ENCODE measurements around the gene BMP8B. TPM values are rescaled to one million over a fixed set of nuclear protein-coding genes. Genes with fewer than 3 reads are reported as not detected.
A peak's percentile ranks its signal among the peaks of the same experiment; 100 is the strongest.
"Not testable (repeated sequence)": the region's sequence is repeated elsewhere in the genome, so short reads cannot be mapped to it uniquely, and the experiment has no call there.

Gene BMP8B
- total RNA-seq, 1 donor from 2014 or later = 0.18 TPM

GRCh38 chr1:39779821-39780220 is 8.8 kb downstream of the BMP8B start:
- peaks cover 11% of the 10 kb centered on the region for H3K4me1 Mint-ChIP-seq

GRCh38 chr1:39779137-39779536 is 9.5 kb downstream of the BMP8B start:
- Mint-ChIP-seq H3K4me1 (peaks cover 11% of the 10 kb centered on the region), H3K9me3 (no peaks in the 10 kb centered on the region), H3K4me3 (no peak overlapping the region), H3K27ac (no peak overlapping the region), H3K27me3 (ENCODE audit: low read depth) (peaks cover 41% of the 10 kb centered on the region), H3K36me3 (no peaks in the 10 kb centered on the region)
- no peak for DNase-seq (ENCODE audit: low spot score in 2 of 2, unreplicated experiment in 2 of 2)
- no peak for TF ChIP-seq CTCF (IDR thresholded peaks at IDR 0.05; ENCODE audit: unreplicated experiment)

More at GRCh38 chr1:39779821-39780220, 8.8 kb downstream of the BMP8B start:
- peaks cover 41% of the 10 kb centered on the region for H3K27me3 Mint-ChIP-seq (ENCODE audit: low read depth)
- no peak for TF ChIP-seq CTCF (IDR thresholded peaks at IDR 0.05; ENCODE audit: unreplicated experiment)
- no peaks in the 10 kb centered on the region for H3K36me3 Mint-ChIP-seq
- no peak for DNase-seq (ENCODE audit: low spot score in 2 of 2, unreplicated experiment in 2 of 2)
- no peaks in the 10 kb centered on the region for H3K9me3 Mint-ChIP-seq
- no peak overlapping the region for H3K4me3 Mint-ChIP-seq
- H3K27ac Mint-ChIP-seq = no peak overlapping the region

- H3K9me3 Mint-ChIP-seq; H3K4me3 Mint-ChIP-seq; DNase-seq (ENCODE audit: low spot score in 2 of 2, unreplicated experiment in 2 of 2); H3K27ac Mint-ChIP-seq; H3K36me3 Mint-ChIP-seq: not testable (repeated sequence)
- H3K4me1 Mint-ChIP-seq = peaks cover 11% of the 10 kb centered on the region
- peaks cover 35% of the 10 kb centered on the region for H3K27me3 Mint-ChIP-seq (ENCODE audit: low read depth)
These were observed 10.1 kb downstream of the BMP8B start for GRCh38 chr1:39778463-39779099.

- DNase-seq (ENCODE audit: low spot score in 2 of 2, unreplicated experiment in 2 of 2); H3K27ac Mint-ChIP-seq; H3K9me3 Mint-ChIP-seq; H3K36me3 Mint-ChIP-seq; H3K4me3 Mint-ChIP-seq: not testable (repeated sequence)
- Mint-ChIP-seq H3K27me3 (ENCODE audit: low read depth) (peaks cover 28% of the 10 kb centered on the region), H3K4me1 (peaks cover 11% of the 10 kb centered on the region)
These were observed 10.8 kb downstream of the BMP8B start for GRCh38 chr1:39777896-39778295.

GRCh38 chr1:39777306-39777705 is 11.4 kb downstream of the BMP8B start:
- peak overlapping the region; percentile 43 for H3K27ac Mint-ChIP-seq
- no peak for TF ChIP-seq CTCF (IDR thresholded peaks at IDR 0.05; ENCODE audit: unreplicated experiment)
- no peak for DNase-seq (ENCODE audit: low spot score in 2 of 2, unreplicated experiment in 2 of 2)
- no peak overlapping the region for H3K4me3 Mint-ChIP-seq
- H3K9me3 Mint-ChIP-seq = no peaks in the 10 kb centered on the region
- H3K4me1 Mint-ChIP-seq = peaks cover 11% of the 10 kb centered on the region
- H3K27me3 Mint-ChIP-seq (ENCODE audit: low read depth) = peaks cover 25% of the 10 kb centered on the region
- no peaks in the 10 kb centered on the region for H3K36me3 Mint-ChIP-seq

GRCh38 chr1:39776886-39777285 is 11.8 kb downstream of the BMP8B start:
- H3K4me3 Mint-ChIP-seq = no peak overlapping the region
- peaks cover 11% of the 10 kb centered on the region for H3K4me1 Mint-ChIP-seq
- no peaks in the 10 kb centered on the region for H3K36me3 Mint-ChIP-seq
- H3K27me3 Mint-ChIP-seq (ENCODE audit: low read depth) = peaks cover 25% of the 10 kb centered on the region
- no peaks in the 10 kb centered on the region for H3K9me3 Mint-ChIP-seq
- no peak for TF ChIP-seq CTCF (IDR thresholded peaks at IDR 0.05; ENCODE audit: unreplicated experiment)
- DNase-seq (ENCODE audit: low spot score in 2 of 2, unreplicated experiment in 2 of 2) = no peak
- H3K27ac Mint-ChIP-seq = no peak overlapping the region

GRCh38 chr1:39776400-39776713 is 12.3 kb downstream of the BMP8B start:
- no peak for DNase-seq (ENCODE audit: low spot score in 2 of 2, unreplicated experiment in 2 of 2)
- no peak for TF ChIP-seq CTCF (IDR thresholded peaks at IDR 0.05; ENCODE audit: unreplicated experiment)
- H3K9me3 Mint-ChIP-seq = no peaks in the 10 kb centered on the region
- H3K4me1 Mint-ChIP-seq = peaks cover 11% of the 10 kb centered on the region
- H3K4me3 Mint-ChIP-seq = no peak overlapping the region
- H3K27me3 Mint-ChIP-seq (ENCODE audit: low read depth) = peaks cover 21% of the 10 kb centered on the region
- no peak overlapping the region for H3K27ac Mint-ChIP-seq
- H3K36me3 Mint-ChIP-seq = no peaks in the 10 kb centered on the region

GRCh38 chr1:39775676-39776399 is 12.8 kb downstream of the BMP8B start:
- H3K36me3 Mint-ChIP-seq; H3K4me3 Mint-ChIP-seq; H3K9me3 Mint-ChIP-seq; DNase-seq (ENCODE audit: low spot score in 2 of 2, unreplicated experiment in 2 of 2); H3K27ac Mint-ChIP-seq: not testable (repeated sequence)
- Mint-ChIP-seq H3K27me3 (ENCODE audit: low read depth) (peaks cover 17% of the 10 kb centered on the region), H3K4me1 (peaks cover 11% of the 10 kb centered on the region)

GRCh38 chr1:39775141-39775540 is 13.5 kb downstream of the BMP8B start:
- H3K9me3 Mint-ChIP-seq; H3K36me3 Mint-ChIP-seq; H3K4me3 Mint-ChIP-seq; DNase-seq (ENCODE audit: low spot score in 2 of 2, unreplicated experiment in 2 of 2); H3K27ac Mint-ChIP-seq: not testable (repeated sequence)
- peaks cover 15% of the 10 kb centered on the region for H3K27me3 Mint-ChIP-seq (ENCODE audit: low read depth)
- H3K4me1 Mint-ChIP-seq = peaks cover 13% of the 10 kb centered on the region

Data from mesothelial cell of epicardium (in vitro differentiated cells).